Measurements from ENCODE around the gene NDUFAF8. TPM values are rescaled to one million over a fixed set of nuclear protein-coding genes. Genes with fewer than 3 reads are reported as not detected.

Gene NDUFAF8
- total RNA-seq, 2 experiments from 2014 or later = 34.6 to 38.6 TPM

DNA sequence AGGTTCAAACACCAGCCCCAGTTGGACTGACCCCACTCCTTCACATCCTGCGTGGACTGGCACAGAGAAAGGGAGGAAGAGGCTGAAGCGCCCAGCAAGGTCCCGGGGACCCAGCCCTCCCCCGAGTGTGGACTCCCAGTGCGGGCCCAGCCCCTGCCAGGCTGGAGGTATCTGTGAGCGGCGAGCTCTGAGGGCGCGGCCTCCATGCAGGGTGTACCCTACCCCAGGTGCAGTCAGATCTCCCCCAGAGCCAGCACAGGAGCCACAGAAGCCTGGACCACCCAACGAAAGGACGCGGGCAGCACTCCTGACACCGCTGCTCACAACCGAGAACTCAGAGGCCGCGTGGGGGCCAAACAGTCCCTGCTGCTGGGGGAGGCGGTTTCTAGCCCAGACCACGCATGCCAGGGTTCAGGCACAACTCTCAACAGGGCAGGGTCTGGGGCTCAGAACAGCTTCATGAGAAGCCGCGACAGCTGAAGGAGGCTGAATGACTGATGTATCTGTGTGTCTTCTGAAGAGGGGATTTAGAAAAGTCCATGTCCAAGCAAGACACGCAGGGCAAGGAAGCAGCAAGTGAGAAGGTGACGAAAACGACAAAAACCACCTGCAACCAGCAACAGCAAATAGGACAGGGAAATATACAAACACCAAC lies 47.5 kb downstream of the NDUFAF8 start:
- Histone ChIP-seq H3K9me3 (ENCODE audit: control insufficient read depth in 1 of 2, insufficient read depth in 1 of 2, low read length in 2 of 2) (no peaks in the 10 kb centered on the region), H3K4me1 (ENCODE audit: insufficient read depth, low read length) (peaks cover 72% of the 10 kb centered on the region), H3K27ac (ENCODE audit: low read depth in 1 of 2, low read length in 2 of 2) (peak overlapping the region; percentile 55 to 76), H3K27me3 (ENCODE audit: control insufficient read depth in 1 of 2, insufficient read depth in 2 of 2, low read length in 2 of 2) (no peaks in the 10 kb centered on the region), H3K36me3 (ENCODE audit: insufficient read depth, low read length) (peaks cover 46% of the 10 kb centered on the region), H3K4me3 (ENCODE audit: low read length) (no peak overlapping the region)
- DNase-seq (no peak), ATAC-seq (ENCODE audit: poor library complexity) (no peak)
- Mint-ChIP-seq H3K4me1 (ENCODE audit: low read depth) (peaks cover 58% of the 10 kb centered on the region), H3K27me3 (no peaks in the 10 kb centered on the region), H3K36me3 (ENCODE audit: low read depth) (peaks cover 51% of the 10 kb centered on the region), H3K9me3 (no peaks in the 10 kb centered on the region), H3K27ac (peak overlapping the region; percentile 78), H3K4me3 (peak overlapping the region; percentile 86)
- POLR2A ChIA-PET = interaction anchor here (0.6 to 3.1 kb wide), 2 partner anchors 9 to 110 kb away, joined by 4 to 24 read pairs; partner anchors contain the start of gene SLC38A10
- CTCF ChIA-PET = interaction anchor here (0.9 kb wide), 1 partner anchor 10 kb away, joined by 5 read pairs; no protein-coding TSS in a partner anchor
- intact Hi-C loops (cut with DNase I, micrococcal nuclease) = no loop called here
- TF ChIP-seq, protein P1, sequence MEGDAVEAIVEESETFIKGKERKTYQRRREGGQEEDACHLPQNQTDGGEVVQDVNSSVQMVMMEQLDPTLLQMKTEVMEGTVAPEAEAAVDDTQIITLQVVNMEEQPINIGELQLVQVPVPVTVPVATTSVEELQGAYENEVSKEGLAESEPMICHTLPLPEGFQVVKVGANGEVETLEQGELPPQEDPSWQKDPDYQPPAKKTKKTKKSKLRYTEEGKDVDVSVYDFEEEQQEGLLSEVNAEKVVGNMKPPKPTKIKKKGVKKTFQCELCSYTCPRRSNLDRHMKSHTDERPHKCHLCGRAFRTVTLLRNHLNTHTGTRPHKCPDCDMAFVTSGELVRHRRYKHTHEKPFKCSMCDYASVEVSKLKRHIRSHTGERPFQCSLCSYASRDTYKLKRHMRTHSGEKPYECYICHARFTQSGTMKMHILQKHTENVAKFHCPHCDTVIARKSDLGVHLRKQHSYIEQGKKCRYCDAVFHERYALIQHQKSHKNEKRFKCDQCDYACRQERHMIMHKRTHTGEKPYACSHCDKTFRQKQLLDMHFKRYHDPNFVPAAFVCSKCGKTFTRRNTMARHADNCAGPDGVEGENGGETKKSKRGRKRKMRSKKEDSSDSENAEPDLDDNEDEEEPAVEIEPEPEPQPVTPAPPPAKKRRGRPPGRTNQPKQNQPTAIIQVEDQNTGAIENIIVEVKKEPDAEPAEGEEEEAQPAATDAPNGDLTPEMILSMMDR (IDR thresholded peaks at IDR 0.05) = no peak

DNA sequence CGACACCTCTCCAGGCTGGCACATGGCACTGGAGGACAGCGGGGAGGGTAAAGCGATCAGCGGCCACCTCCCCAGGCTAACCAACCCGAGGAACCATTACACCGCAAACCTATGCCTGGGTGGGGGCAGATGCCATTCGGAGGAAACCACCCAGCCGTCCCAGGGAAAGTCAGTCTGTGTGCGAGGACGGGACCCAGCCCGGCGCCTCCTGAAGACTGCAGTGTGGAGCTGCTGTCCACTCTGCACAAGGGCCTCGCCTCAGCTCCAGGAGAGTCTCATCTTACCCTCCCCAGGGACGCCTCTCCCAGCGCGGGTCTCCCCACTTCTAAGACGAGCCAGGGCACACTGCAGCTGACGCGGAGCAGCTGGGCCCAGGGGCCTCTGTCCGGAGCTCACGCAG lies 48.0 kb downstream of the NDUFAF8 start:
- H3K4me1 ChIP-seq (ENCODE audit: insufficient read depth, low read length) = peaks cover 73% of the 10 kb centered on the region
- Mint-ChIP-seq H3K36me3 (ENCODE audit: low read depth) (peaks cover 53% of the 10 kb centered on the region), H3K4me1 (ENCODE audit: low read depth) (peaks cover 62% of the 10 kb centered on the region), H3K27ac (peak overlapping the region; percentile 78), H3K4me3 (peak overlapping the region; percentile 70), H3K27me3 (no peaks in the 10 kb centered on the region), H3K9me3 (no peaks in the 10 kb centered on the region)
- H3K9me3 ChIP-seq (ENCODE audit: control insufficient read depth in 1 of 2, insufficient read depth in 1 of 2, low read length in 2 of 2) = no peaks in the 10 kb centered on the region
- DNase-seq (no peak), ATAC-seq (ENCODE audit: poor library complexity) (no peak)
- peaks cover 41% of the 10 kb centered on the region for H3K36me3 ChIP-seq (ENCODE audit: insufficient read depth, low read length)
- TF ChIP-seq, protein P1 (IDR thresholded peaks at IDR 0.05) = no peak
- ChIA-PET POLR2A (interaction anchor here (1.0 to 3.1 kb wide), 2 partner anchors 9 to 221 kb away, joined by 4 to 24 read pairs; partner anchors contain the start of gene SLC38A10), CTCF (interaction anchor here (0.9 kb wide), 1 partner anchor 9 kb away, joined by 5 read pairs; no protein-coding TSS in a partner anchor)
- H3K4me3 ChIP-seq (ENCODE audit: low read length) = no peak overlapping the region
- no peak overlapping the region for H3K27ac ChIP-seq (ENCODE audit: low read depth in 1 of 2, low read length in 2 of 2)
- intact Hi-C loops (cut with DNase I, micrococcal nuclease) = no loop called here
- H3K27me3 ChIP-seq (ENCODE audit: control insufficient read depth in 1 of 2, insufficient read depth in 2 of 2, low read length in 2 of 2) = no peaks in the 10 kb centered on the region

DNA sequence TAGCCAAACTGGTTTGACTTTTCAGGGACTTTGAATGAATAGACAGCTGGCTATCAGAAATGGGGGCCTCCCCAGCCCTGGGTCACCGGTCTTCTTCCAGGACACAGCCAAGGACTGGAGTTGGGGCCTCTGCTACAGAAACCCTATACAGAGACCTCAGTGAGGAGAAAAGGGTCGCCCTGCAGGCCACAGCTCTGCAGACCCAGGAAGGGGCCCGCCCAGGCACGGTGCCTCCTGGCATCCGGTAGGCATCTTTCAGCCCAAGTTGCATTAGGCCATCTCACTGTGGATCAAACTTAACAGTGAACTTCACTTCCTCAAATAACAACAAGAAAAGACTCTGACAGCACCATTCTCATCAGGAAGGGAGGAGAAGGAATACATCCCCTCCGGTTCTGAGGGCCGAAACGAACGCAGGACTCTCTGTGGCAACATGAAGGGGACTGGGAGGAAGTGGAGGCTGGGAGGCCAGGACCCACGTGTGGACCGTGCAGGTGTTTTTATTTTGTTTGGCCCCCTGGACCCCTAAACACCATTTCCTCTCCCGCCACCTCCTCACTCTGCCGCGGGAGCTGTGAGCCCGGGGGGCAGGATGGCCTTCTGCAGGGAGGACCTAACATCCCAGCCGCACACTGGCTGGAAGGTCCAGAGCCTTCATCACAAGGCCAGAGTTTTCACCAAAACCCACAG lies 48.8 kb downstream of the NDUFAF8 start:
- Mint-ChIP-seq H3K27me3 (no peaks in the 10 kb centered on the region), H3K27ac (peak overlapping the region; percentile 78), H3K36me3 (ENCODE audit: low read depth) (peaks cover 53% of the 10 kb centered on the region), H3K4me1 (ENCODE audit: low read depth) (peaks cover 62% of the 10 kb centered on the region), H3K9me3 (no peaks in the 10 kb centered on the region), H3K4me3 (peak overlapping the region; percentile 70)
- intact Hi-C loops (cut with DNase I, micrococcal nuclease) = no loop called here
- peaks cover 80% of the 10 kb centered on the region for H3K4me1 ChIP-seq (ENCODE audit: insufficient read depth, low read length)
- peak in 2 of 14 experiments; percentile 22 to 31 for DNase-seq
- ChIA-PET CTCF (interaction anchor here (0.9 kb wide), 1 partner anchor 8 kb away, joined by 5 read pairs; no protein-coding TSS in a partner anchor), POLR2A (interaction anchor here (1.0 kb wide), 1 partner anchor 220 kb away, joined by 4 read pairs; no protein-coding TSS in a partner anchor)
- TF ChIP-seq, protein P1 (IDR thresholded peaks at IDR 0.05) = no peak
- H3K4me3 ChIP-seq (ENCODE audit: low read length) = no peak overlapping the region
- peaks cover 33% of the 10 kb centered on the region for H3K36me3 ChIP-seq (ENCODE audit: insufficient read depth, low read length)
- no peaks in the 10 kb centered on the region for H3K9me3 ChIP-seq (ENCODE audit: control insufficient read depth in 1 of 2, insufficient read depth in 1 of 2, low read length in 2 of 2)
- no peak for ATAC-seq (ENCODE audit: poor library complexity)
- peak overlapping the region in 1 of 2 donors; percentile 36 for H3K27ac ChIP-seq (ENCODE audit: low read depth in 1 of 2, low read length in 2 of 2)
- no peaks in the 10 kb centered on the region for H3K27me3 ChIP-seq (ENCODE audit: control insufficient read depth in 1 of 2, insufficient read depth in 2 of 2, low read length in 2 of 2)

All from CD4-positive, alpha-beta T cell (primary cell).